Retinal pigment epithelial cell (primary cell): ENCODE measurements around the gene OPCML.

Source experiments
- DNase-seq: peaks from one replicate; pipeline ENCODE4 v3.0.0-alpha.2; 2010; ENCODE audit warnings: low read depth
- H3K4me3 ChIP-seq: 2 replicates; pipeline ENCODE4 v1.5.1; 2011; ENCODE audit warnings: mild to moderate bottlenecking, low read length, control low read depth, moderate library complexity
- CTCF ChIP-seq: conservative IDR thresholded peaks from 2 replicates; pipeline ENCODE4 v1.5.1; 2011; ENCODE audit warnings: low read depth, low read length, control low read depth, inconsistent platforms

Gene OPCML

GRCh38 chr11:132728026-132728425 is 804.3 kb downstream of the OPCML start:
- no peak overlapping the region for H3K4me3 ChIP-seq
- TF ChIP-seq CTCF, result no peak
- DNase-seq, result no peak

- no peak for DNase-seq
- H3K4me3 ChIP-seq, result no peak overlapping the region
- TF ChIP-seq CTCF, result no peak
Observed at GRCh38 chr11:132721526-132721925, 810.8 kb downstream of the OPCML start.

GRCh38 chr11:132719684-132720083 is 812.6 kb downstream of the OPCML start:
- no peak for DNase-seq
- no peak overlapping the region for H3K4me3 ChIP-seq
- no peak for TF ChIP-seq CTCF

- no peak for TF ChIP-seq CTCF
- DNase-seq, result no peak
- H3K4me3 ChIP-seq, result no peak overlapping the region
Observed at GRCh38 chr11:132718711-132719671, 813.3 kb downstream of the OPCML start.

- H3K4me3 ChIP-seq, result no peak overlapping the region
- no peak for TF ChIP-seq CTCF
- no peak for DNase-seq
Observed at GRCh38 chr11:132717824-132718223, 814.5 kb downstream of the OPCML start.

GRCh38 chr11:132716037-132716436 is 816.3 kb downstream of the OPCML start:
- no peak for DNase-seq
- no peak for TF ChIP-seq CTCF
- H3K4me3 ChIP-seq, result no peak overlapping the region
